Stomach (tissue), 4 donors: ENCODE measurements around the gene HERC4.

Experiments
- CTCF ChIP-seq, 7 experiments: fragments of 450-650 bp in 4 of 7; fragments of 200-600 bp in 3 of 7; sonication (generic) in 3 of 7; IDR thresholded peaks; one replicate each; pipeline ENCODE4 v1.5.1; 2016 to 2019; ENCODE audit warnings: antibody characterized with exemption in 7 of 7, control low read depth in 2 of 7, mild to moderate bottlenecking in 1 of 7
- EP300 ChIP-seq: sonication (generic); formaldehyde crosslinking; IDR thresholded peaks from one replicate; pipeline ENCODE4 v1.6.1; 2017; ENCODE audit warnings: antibody characterized with exemption
- POLR2A ChIP-seq, 4 donors: fragments of 450-650 bp; IDR thresholded peaks; one replicate each; pipeline ENCODE4 v1.6.1; 2016; ENCODE audit warnings: antibody characterized with exemption in 4 of 4, control low read depth in 2 of 4, mild to moderate bottlenecking in 1 of 4, moderate library complexity in 1 of 4
- POLR2AphosphoS5 ChIP-seq, 3 donors: sonication (generic); formaldehyde crosslinking; IDR thresholded peaks; one replicate each; pipeline ENCODE4 v1.6.1; 2016; ENCODE audit warnings: antibody characterized with exemption in 3 of 3

DNA sequence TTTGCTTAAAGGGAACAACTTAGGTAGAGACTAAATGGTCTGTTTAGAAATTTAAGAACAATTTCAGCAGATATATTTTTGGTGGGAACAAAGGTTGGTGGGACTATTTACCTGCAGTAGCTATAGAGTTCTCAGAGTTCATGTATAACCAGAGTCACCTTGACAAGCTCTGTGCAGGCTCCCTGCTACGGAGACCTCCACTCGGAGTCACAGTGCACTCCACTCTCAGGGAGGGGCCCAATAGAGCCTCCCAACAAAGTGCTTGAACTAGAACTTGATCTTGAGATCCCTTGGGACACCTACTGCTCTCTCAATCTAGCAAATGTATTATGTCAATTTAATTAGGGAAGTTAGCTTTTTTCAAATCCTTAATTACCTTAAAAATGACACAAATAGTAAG is 36.5 kb upstream of the HERC4 start:
- TF ChIP-seq CTCF (IDR thresholded peaks at IDR 0.05) (no peak), POLR2AphosphoS5 (IDR thresholded peaks at IDR 0.05) (no peak), EP300 (no peak), POLR2A (IDR thresholded peaks at IDR 0.05) (no peak)
